Transverse colon (tissue), 3 donors: ENCODE results near the gene BFSP2.

ENCODE experiments used
- EP300 ChIP-seq: sonication (generic); formaldehyde crosslinking; IDR thresholded peaks from one replicate; pipeline ENCODE4 v1.6.1; 2017; ENCODE audit warnings: antibody characterized with exemption, low read depth
- TF ChIP-seq, protein P1 (sequence below), 5 experiments: fragments of 200-600 bp in 3 of 5; fragments of 450-650 bp in 2 of 5; sonication (generic) in 3 of 5; IDR thresholded peaks; 1 replicate in 2 of 5; 2 replicates in 3 of 5; pipeline ENCODE4 v1.5.1; 2016 to 2017; ENCODE audit warnings: antibody characterized with exemption in 5 of 5, inconsistent platforms in 3 of 5, mild to moderate bottlenecking in 2 of 5, moderate library complexity in 1 of 5

DNA sequence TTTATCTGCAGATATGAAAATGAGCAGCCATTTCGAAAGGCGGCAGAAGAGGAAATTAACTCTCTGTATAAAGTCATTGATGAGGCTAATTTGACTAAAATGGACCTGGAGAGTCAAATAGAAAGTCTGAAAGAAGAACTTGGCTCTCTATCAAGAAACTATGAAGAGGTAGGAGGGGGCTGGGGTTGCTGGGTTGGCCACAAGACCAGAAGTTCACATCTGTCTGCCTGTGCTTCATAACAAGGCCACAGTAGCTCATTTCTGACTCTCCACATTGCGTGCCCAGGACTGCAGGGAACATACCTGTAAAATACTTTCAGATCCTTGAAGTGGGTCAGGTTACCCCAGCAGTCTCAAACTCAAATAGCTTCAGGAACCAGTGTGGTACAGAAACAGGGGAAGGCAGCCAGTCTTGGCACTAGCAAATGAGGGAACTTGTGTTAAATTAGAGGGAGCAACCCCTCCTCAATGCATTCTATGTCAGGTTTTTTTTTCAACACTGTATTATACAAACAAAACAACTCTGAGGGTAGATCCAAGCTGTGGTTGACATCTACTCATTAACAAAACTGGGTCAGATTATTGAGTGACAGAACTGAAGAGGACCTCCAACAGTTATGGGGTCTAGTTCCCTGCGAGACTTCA is 48.7 kb downstream of the BFSP2 start:
- TF ChIP-seq, protein P1, sequence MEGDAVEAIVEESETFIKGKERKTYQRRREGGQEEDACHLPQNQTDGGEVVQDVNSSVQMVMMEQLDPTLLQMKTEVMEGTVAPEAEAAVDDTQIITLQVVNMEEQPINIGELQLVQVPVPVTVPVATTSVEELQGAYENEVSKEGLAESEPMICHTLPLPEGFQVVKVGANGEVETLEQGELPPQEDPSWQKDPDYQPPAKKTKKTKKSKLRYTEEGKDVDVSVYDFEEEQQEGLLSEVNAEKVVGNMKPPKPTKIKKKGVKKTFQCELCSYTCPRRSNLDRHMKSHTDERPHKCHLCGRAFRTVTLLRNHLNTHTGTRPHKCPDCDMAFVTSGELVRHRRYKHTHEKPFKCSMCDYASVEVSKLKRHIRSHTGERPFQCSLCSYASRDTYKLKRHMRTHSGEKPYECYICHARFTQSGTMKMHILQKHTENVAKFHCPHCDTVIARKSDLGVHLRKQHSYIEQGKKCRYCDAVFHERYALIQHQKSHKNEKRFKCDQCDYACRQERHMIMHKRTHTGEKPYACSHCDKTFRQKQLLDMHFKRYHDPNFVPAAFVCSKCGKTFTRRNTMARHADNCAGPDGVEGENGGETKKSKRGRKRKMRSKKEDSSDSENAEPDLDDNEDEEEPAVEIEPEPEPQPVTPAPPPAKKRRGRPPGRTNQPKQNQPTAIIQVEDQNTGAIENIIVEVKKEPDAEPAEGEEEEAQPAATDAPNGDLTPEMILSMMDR (IDR thresholded peaks at IDR 0.05): no peak
- no peak for TF ChIP-seq EP300
